Activated T-helper 1 cell treated with anti-CD3 and anti-CD28 coated beads, Interleukin-12 subunit alpha, Interleukin-12 subunit beta, Interleukin-2, Interleukin-4 antibody, amounts not matched to agents 30 ng/mL and 10 ng/mL and 1 ng/mL, durations not matched to agents 14 hours and 24 hours and 36 hours (primary cell): ENCODE results near the gene AKR1C8. TPM values are rescaled to one million over a fixed set of nuclear protein-coding genes. Genes with fewer than 3 reads are reported as not detected.
"Not testable (repeated sequence)": the region's sequence is repeated elsewhere in the genome, so short reads cannot be mapped to it uniquely, and the experiment has no call there.

ENCODE experiments used
- DNase-seq: peaks from one replicate; pipeline ENCODE4 v3.0.0; 2021; ENCODE audit warnings: low spot score
- H3K27ac Mint-ChIP-seq: one replicate; pipeline ENCODE4 v1.8.0; 2021; ENCODE audit warnings: mild to moderate bottlenecking, mixed read lengths
- H3K27me3 Mint-ChIP-seq: one replicate; pipeline ENCODE4 v1.8.0; 2022; ENCODE audit warnings: mild to moderate bottlenecking, moderate library complexity, mixed read lengths; ENCODE audit not compliant: insufficient read depth
- H3K36me3 Mint-ChIP-seq: one replicate; pipeline ENCODE4 v1.8.0; 2021; ENCODE audit warnings: low read depth, mixed read lengths
- H3K4me1 Mint-ChIP-seq: one replicate; pipeline ENCODE4 v1.8.0; 2021; ENCODE audit warnings: low read depth, mixed read lengths
- H3K4me3 Mint-ChIP-seq: one replicate; pipeline ENCODE4 v1.8.0; 2021; ENCODE audit warnings: mild to moderate bottlenecking, moderate library complexity, mixed read lengths
- H3K9me3 Mint-ChIP-seq: one replicate; pipeline ENCODE4 v1.8.0; 2021; ENCODE audit warnings: mixed read lengths
- intact Hi-C: fragments of 100-400 bp; cut with micrococcal nuclease; formaldehyde crosslinking; loops from one replicate; pipeline ENCODE4 v1.15.1; 2024
- total RNA-seq: library from RNA; stranded (reverse); gene quantifications from 2 replicates; pipeline ENCODE4 v1.2.3, GENCODE V29; 2022

The AKR1C8 gene
- total RNA-seq, 1 donor from 2014 or later = 0.34 TPM

GRCh38 chr10:5155951-5156350, 29.0 kb downstream of the AKR1C8 start:
- H3K9me3 Mint-ChIP-seq = peaks cover 11% of the 10 kb centered on the region
- H3K4me1 Mint-ChIP-seq = no peaks in the 10 kb centered on the region
- H3K27ac Mint-ChIP-seq = no peak overlapping the region
- intact Hi-C loops = no loop called here
- H3K4me3 Mint-ChIP-seq = no peak overlapping the region
- H3K27me3 Mint-ChIP-seq = peaks cover 2% of the 10 kb centered on the region
- no peak for DNase-seq
- H3K36me3 Mint-ChIP-seq = no peaks in the 10 kb centered on the region

- Mint-ChIP-seq H3K27ac (no peak overlapping the region), H3K4me1 (no peaks in the 10 kb centered on the region), H3K27me3 (no peaks in the 10 kb centered on the region), H3K36me3 (no peaks in the 10 kb centered on the region), H3K9me3 (peaks cover 29% of the 10 kb centered on the region), H3K4me3 (no peak overlapping the region)
- intact Hi-C loops = no loop called here
- no peak for DNase-seq
Measured at GRCh38 chr10:5151076-5151475, 33.9 kb downstream of the AKR1C8 start.

- Mint-ChIP-seq H3K4me3 (no peak overlapping the region), H3K4me1 (no peaks in the 10 kb centered on the region), H3K36me3 (no peaks in the 10 kb centered on the region), H3K27me3 (no peaks in the 10 kb centered on the region), H3K27ac (no peak overlapping the region), H3K9me3 (peaks cover 29% of the 10 kb centered on the region)
- intact Hi-C loops = no loop called here
- no peak for DNase-seq
Measured at GRCh38 chr10:5148678-5149032, 36.3 kb downstream of the AKR1C8 start.

GRCh38 chr10:5147981-5148677, 36.8 kb downstream of the AKR1C8 start:
- DNase-seq = no peak
- no peaks in the 10 kb centered on the region for H3K36me3 Mint-ChIP-seq
- no peak overlapping the region for H3K27ac Mint-ChIP-seq
- H3K27me3 Mint-ChIP-seq = no peaks in the 10 kb centered on the region
- peaks cover 26% of the 10 kb centered on the region for H3K9me3 Mint-ChIP-seq
- no peak overlapping the region for H3K4me3 Mint-ChIP-seq
- intact Hi-C loops = no loop called here
- H3K4me1 Mint-ChIP-seq = no peaks in the 10 kb centered on the region

- H3K36me3 Mint-ChIP-seq = no peaks in the 10 kb centered on the region
- H3K9me3 Mint-ChIP-seq = peaks cover 23% of the 10 kb centered on the region
- no peaks in the 10 kb centered on the region for H3K4me1 Mint-ChIP-seq
- no peak overlapping the region for H3K4me3 Mint-ChIP-seq
- H3K27ac Mint-ChIP-seq = no peak overlapping the region
- intact Hi-C loops = no loop called here
- H3K27me3 Mint-ChIP-seq = no peaks in the 10 kb centered on the region
- DNase-seq = no peak
Measured at GRCh38 chr10:5147255-5147980, 37.5 kb downstream of the AKR1C8 start.

GRCh38 chr10:5146920-5147254, 38.1 kb downstream of the AKR1C8 start:
- DNase-seq = no peak
- Mint-ChIP-seq H3K4me1 (no peaks in the 10 kb centered on the region), H3K36me3 (no peaks in the 10 kb centered on the region), H3K27me3 (peaks cover 1% of the 10 kb centered on the region), H3K27ac (no peak overlapping the region), H3K9me3 (peaks cover 28% of the 10 kb centered on the region), H3K4me3 (no peak overlapping the region)
- intact Hi-C loops = no loop called here

- peaks cover 1% of the 10 kb centered on the region for H3K27me3 Mint-ChIP-seq
- H3K9me3 Mint-ChIP-seq = peaks cover 28% of the 10 kb centered on the region
- no peak overlapping the region for H3K27ac Mint-ChIP-seq
- no peaks in the 10 kb centered on the region for H3K4me1 Mint-ChIP-seq
- no peak for DNase-seq
- intact Hi-C loops = no loop called here
- H3K36me3 Mint-ChIP-seq = no peaks in the 10 kb centered on the region
- no peak overlapping the region for H3K4me3 Mint-ChIP-seq
Measured at GRCh38 chr10:5143137-5143536, 41.8 kb downstream of the AKR1C8 start.

- Mint-ChIP-seq H3K27ac (no peak overlapping the region), H3K27me3 (peaks cover 1% of the 10 kb centered on the region), H3K9me3 (peaks cover 34% of the 10 kb centered on the region), H3K36me3 (no peaks in the 10 kb centered on the region), H3K4me3 (no peak overlapping the region), H3K4me1 (no peaks in the 10 kb centered on the region)
- DNase-seq = no peak
- intact Hi-C loops = no loop called here
Measured at GRCh38 chr10:5142199-5142598, 42.8 kb downstream of the AKR1C8 start.

- H3K4me3 Mint-ChIP-seq, intact Hi-C loops, H3K36me3 Mint-ChIP-seq, DNase-seq, H3K27me3 Mint-ChIP-seq, H3K27ac Mint-ChIP-seq, H3K4me1 Mint-ChIP-seq: not testable (repeated sequence)
- peaks cover 44% of the 10 kb centered on the region for H3K9me3 Mint-ChIP-seq
Measured at GRCh38 chr10:5137699-5138098, 47.3 kb downstream of the AKR1C8 start.

- intact Hi-C loops = no loop called here
Measured at GRCh38 chr10:5136468-5137087, 48.4 kb downstream of the AKR1C8 start.

GRCh38 chr10:5135581-5135980, 49.4 kb downstream of the AKR1C8 start:
- Mint-ChIP-seq H3K4me3 (no peak overlapping the region), H3K27me3 (peaks cover 2% of the 10 kb centered on the region), H3K36me3 (no peaks in the 10 kb centered on the region), H3K4me1 (no peaks in the 10 kb centered on the region), H3K27ac (no peak overlapping the region), H3K9me3 (peaks cover 36% of the 10 kb centered on the region)
- intact Hi-C loops = no loop called here
- DNase-seq = no peak

More at GRCh38 chr10:5136468-5137087, 48.4 kb downstream of the AKR1C8 start:
- Mint-ChIP-seq H3K36me3 (no peaks in the 10 kb centered on the region), H3K27me3 (no peaks in the 10 kb centered on the region), H3K27ac (no peak overlapping the region), H3K4me3 (no peak overlapping the region), H3K9me3 (peaks cover 36% of the 10 kb centered on the region), H3K4me1 (no peaks in the 10 kb centered on the region)
- DNase-seq = no peak

GRCh38 chr10:5125315-5126044, 59.5 kb downstream of the AKR1C8 start:
- H3K9me3 Mint-ChIP-seq = peaks cover 8% of the 10 kb centered on the region
- intact Hi-C loops = no loop called here
- H3K27me3 Mint-ChIP-seq = peaks cover 2% of the 10 kb centered on the region
- H3K4me1 Mint-ChIP-seq = no peaks in the 10 kb centered on the region
- no peaks in the 10 kb centered on the region for H3K36me3 Mint-ChIP-seq
- no peak for DNase-seq
- no peak overlapping the region for H3K27ac Mint-ChIP-seq
- H3K4me3 Mint-ChIP-seq = no peak overlapping the region

- Mint-ChIP-seq H3K36me3 (no peaks in the 10 kb centered on the region), H3K4me3 (no peak overlapping the region), H3K4me1 (no peaks in the 10 kb centered on the region), H3K27ac (no peak overlapping the region), H3K27me3 (no peaks in the 10 kb centered on the region), H3K9me3 (peaks cover 18% of the 10 kb centered on the region)
- no peak for DNase-seq
- intact Hi-C loops = no loop called here
Measured at GRCh38 chr10:5123886-5124285, 61.1 kb downstream of the AKR1C8 start.
